CD8-positive, alpha-beta memory T cell (primary cell): ENCODE results near the gene MCU. TPM values are rescaled to one million over a fixed set of nuclear protein-coding genes. Genes with fewer than 3 reads are reported as not detected.
A peak's percentile ranks its signal among the peaks of the same experiment; 100 is the strongest.

ENCODE experiments used
- CTCF ChIA-PET: fragments of 350-600 bp; sonication (Branson Sonifier 250); formaldehyde crosslinking; loops from one replicate; lab custom pipeline; 2021; ENCODE audit warnings: antibody characterized with exemption; lab: Charles Lee
- POLR2A ChIA-PET: fragments of 350-600 bp; sonication (Branson Sonifier 250); formaldehyde crosslinking; loops from one replicate; lab custom pipeline; 2021; ENCODE audit warnings: antibody characterized with exemption; lab: Charles Lee
- DNase-seq, 5 donors: peaks; one replicate each; pipeline versions ENCODE4 v3.0.0 to v3.0.0-alpha.2; 2020 to 2022; ENCODE audit warnings: mixed read lengths in 1 of 5
- H3K27ac ChIP-seq: one replicate; pipeline ENCODE4 v1.7.0; 2013; ENCODE audit warnings: low read depth, mild to moderate bottlenecking, low read length, moderate library complexity
- H3K27me3 ChIP-seq: 2 replicates; pipeline ENCODE4 v1.7.0; 2013; ENCODE audit warnings: low read length, mild to moderate bottlenecking; ENCODE audit not compliant: insufficient read depth, poor library complexity, severe bottlenecking
- H3K36me3 ChIP-seq: 2 replicates; pipeline ENCODE4 v1.7.0; 2013; ENCODE audit warnings: mild to moderate bottlenecking, low read length, moderate library complexity; ENCODE audit not compliant: insufficient read depth
- H3K4me1 ChIP-seq: 2 replicates; pipeline ENCODE4 v1.7.0; 2013; ENCODE audit warnings: mild to moderate bottlenecking, low read length, moderate library complexity; ENCODE audit not compliant: insufficient read depth
- H3K4me3 ChIP-seq: 2 replicates; pipeline ENCODE4 v1.7.0; 2013; ENCODE audit warnings: mild to moderate bottlenecking, low read length
- H3K9me3 ChIP-seq: 2 replicates; pipeline ENCODE4 v1.7.0; 2013; ENCODE audit warnings: mild to moderate bottlenecking, low read length
- H3K27ac Mint-ChIP-seq, 8 donors: one replicate each; pipeline ENCODE4 v1.8.0; 2020 to 2021; ENCODE audit warnings: mixed read lengths in 8 of 8, mild to moderate bottlenecking in 6 of 8, inconsistent platforms in 3 of 8, moderate library complexity in 3 of 8
- H3K27me3 Mint-ChIP-seq, 2 donors: one replicate each; pipeline ENCODE4 v1.8.0; 2020 to 2021; ENCODE audit warnings: mixed read lengths in 2 of 2, mild to moderate bottlenecking in 1 of 2, moderate library complexity in 1 of 2
- H3K36me3 Mint-ChIP-seq, 3 donors: one replicate each; pipeline ENCODE4 v1.8.0; 2020 to 2021; ENCODE audit warnings: mixed read lengths in 3 of 3, inconsistent platforms in 1 of 3, mild to moderate bottlenecking in 1 of 3
- H3K4me1 Mint-ChIP-seq, 3 donors: one replicate each; pipeline ENCODE4 v1.8.0; 2020 to 2021; ENCODE audit warnings: mixed read lengths in 3 of 3, inconsistent platforms in 1 of 3, mild to moderate bottlenecking in 1 of 3
- H3K4me3 Mint-ChIP-seq, 7 donors: one replicate each; pipeline ENCODE4 v1.8.0; 2020 to 2021; ENCODE audit warnings: mixed read lengths in 7 of 7, mild to moderate bottlenecking in 6 of 7, moderate library complexity in 4 of 7, inconsistent platforms in 2 of 7
- H3K9me3 Mint-ChIP-seq, 5 donors: one replicate each; pipeline ENCODE4 v1.8.0; 2020 to 2022; ENCODE audit warnings: mixed read lengths in 5 of 5, mild to moderate bottlenecking in 3 of 5, moderate library complexity in 2 of 5, inconsistent platforms in 1 of 5
- polyA plus RNA-seq: library from polyadenylated mRNA; unstranded; fragments of 300-500 nt; fragmentation: Illumina TruSeq; gene quantifications from one replicate; pipeline ENCODE4 v1.2.3, GENCODE V29; 2021
- total RNA-seq, 2 experiments: library from RNA; stranded (reverse); gene quantifications; one replicate each; pipeline ENCODE4 v1.2.3, GENCODE V29; 2021

MCU gene
- total and polyA plus RNA-seq, 3 experiments from 2014 or later = 7.9 to 17.6 (median 14.9) TPM

GRCh38 chr10:72924351-72924750, 232.4 kb downstream of the MCU start:
- H3K36me3 Mint-ChIP-seq = peaks cover 4 to 20% (median 6%) of the 10 kb centered on the region in 3 donors
- peaks cover 13 to 40% of the 10 kb centered on the region in 2 donors for H3K27me3 Mint-ChIP-seq
- H3K36me3 ChIP-seq = no peaks in the 10 kb centered on the region
- POLR2A ChIA-PET = no interaction called here
- no peak overlapping the region for H3K27ac Mint-ChIP-seq
- no peaks in the 10 kb centered on the region for H3K4me1 Mint-ChIP-seq
- H3K27me3 ChIP-seq = no peaks in the 10 kb centered on the region
- no peaks in the 10 kb centered on the region for H3K9me3 ChIP-seq
- H3K9me3 Mint-ChIP-seq = peaks cover 12 to 23% (median 17%) of the 10 kb centered on the region in 5 donors
- CTCF ChIA-PET = no interaction called here
- H3K4me1 ChIP-seq = no peaks in the 10 kb centered on the region
- no peak for DNase-seq
- no peak overlapping the region for H3K4me3 ChIP-seq
- H3K27ac ChIP-seq = no peak overlapping the region
- H3K4me3 Mint-ChIP-seq = no peak overlapping the region

DNA sequence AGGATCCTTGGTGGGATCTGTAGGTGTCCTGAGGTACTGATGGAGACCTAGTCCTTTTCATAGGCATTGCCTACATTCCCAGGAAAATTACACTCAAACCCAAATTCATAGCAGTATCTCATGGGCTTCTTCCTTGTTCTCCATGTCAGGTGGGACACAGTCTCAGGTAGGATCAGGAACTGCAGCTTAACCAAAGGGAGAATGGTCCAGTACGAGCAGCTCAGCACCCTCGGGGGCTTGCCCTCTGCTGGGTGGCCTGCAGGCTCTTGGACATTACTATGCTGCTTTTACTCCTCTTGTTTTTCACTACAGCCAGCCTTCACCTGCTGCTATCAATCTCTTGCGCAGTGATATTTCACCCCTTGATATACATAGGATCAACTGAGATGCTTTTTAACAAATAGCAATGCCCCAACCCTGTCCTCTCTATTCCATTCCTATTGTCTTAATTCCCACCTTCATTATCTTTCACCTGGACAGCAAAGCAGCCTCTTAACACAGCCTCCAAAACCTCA, 234.1 kb downstream of the MCU start:
- Mint-ChIP-seq H3K27me3 (peaks cover 12 to 27% of the 10 kb centered on the region in 2 donors), H3K27ac (no peak overlapping the region), H3K4me3 (no peak overlapping the region), H3K36me3 (peaks cover 1 to 8% (median 6%) of the 10 kb centered on the region in 3 donors), H3K9me3 (peaks cover 0 to 15% (median 11%) of the 10 kb centered on the region in 5 donors), H3K4me1 (no peaks in the 10 kb centered on the region)
- POLR2A ChIA-PET = no interaction called here
- H3K4me1 ChIP-seq = no peaks in the 10 kb centered on the region
- no peaks in the 10 kb centered on the region for H3K36me3 ChIP-seq
- DNase-seq = no peak
- H3K27me3 ChIP-seq = no peaks in the 10 kb centered on the region
- no peak overlapping the region for H3K4me3 ChIP-seq
- H3K27ac ChIP-seq = no peak overlapping the region
- no peaks in the 10 kb centered on the region for H3K9me3 ChIP-seq
- CTCF ChIA-PET = no interaction called here

DNA sequence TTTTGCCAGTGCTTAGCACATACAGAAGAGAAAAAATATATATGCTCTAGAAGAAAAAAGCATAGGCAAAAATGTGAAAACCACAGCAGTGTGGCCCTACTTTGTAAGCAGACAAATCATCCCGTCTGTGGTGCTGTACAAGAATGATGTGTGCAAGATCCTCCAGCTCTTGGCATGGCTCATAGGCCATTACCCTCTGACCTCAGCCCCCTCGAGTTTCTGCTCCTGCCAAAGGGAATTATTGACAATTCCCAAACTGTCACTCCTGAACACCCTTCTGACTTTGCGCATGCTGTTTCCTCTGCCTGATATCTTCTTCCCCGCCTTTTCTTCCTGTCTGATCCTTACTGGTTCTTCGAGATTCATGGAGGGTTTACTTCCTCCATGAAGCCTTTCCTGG, 235.5 kb downstream of the MCU start:
- Histone ChIP-seq H3K27ac (no peak overlapping the region), H3K4me3 (no peak overlapping the region), H3K9me3 (no peaks in the 10 kb centered on the region), H3K4me1 (no peaks in the 10 kb centered on the region), H3K27me3 (no peaks in the 10 kb centered on the region), H3K36me3 (no peaks in the 10 kb centered on the region)
- Mint-ChIP-seq H3K36me3 (peaks cover 0 to 3% (median 1%) of the 10 kb centered on the region in 3 donors), H3K27me3 (peaks cover 3 to 20% of the 10 kb centered on the region in 2 donors), H3K4me1 (no peaks in the 10 kb centered on the region), H3K4me3 (no peak overlapping the region), H3K27ac (peak overlapping the region in 1 of 8 donors; percentile 84), H3K9me3 (peaks cover 0 to 2% (median under 1%) of the 10 kb centered on the region in 5 donors)
- CTCF ChIA-PET = no interaction called here
- DNase-seq = no peak
- POLR2A ChIA-PET = no interaction called here

GRCh38 chr10:72928798-72929197, 236.9 kb downstream of the MCU start:
- no peak for DNase-seq
- Mint-ChIP-seq H3K9me3 (no peaks in the 10 kb centered on the region), H3K27ac (no peak overlapping the region), H3K4me3 (no peak overlapping the region), H3K36me3 (peaks cover 0 to 3% (median 1%) of the 10 kb centered on the region in 3 donors), H3K27me3 (peaks cover 3 to 16% of the 10 kb centered on the region in 2 donors), H3K4me1 (no peaks in the 10 kb centered on the region)
- CTCF ChIA-PET = no interaction called here
- no peak overlapping the region for H3K4me3 ChIP-seq
- H3K4me1 ChIP-seq = no peaks in the 10 kb centered on the region
- no peaks in the 10 kb centered on the region for H3K27me3 ChIP-seq
- no peak overlapping the region for H3K27ac ChIP-seq
- no peaks in the 10 kb centered on the region for H3K9me3 ChIP-seq
- POLR2A ChIA-PET = no interaction called here
- no peaks in the 10 kb centered on the region for H3K36me3 ChIP-seq

DNA sequence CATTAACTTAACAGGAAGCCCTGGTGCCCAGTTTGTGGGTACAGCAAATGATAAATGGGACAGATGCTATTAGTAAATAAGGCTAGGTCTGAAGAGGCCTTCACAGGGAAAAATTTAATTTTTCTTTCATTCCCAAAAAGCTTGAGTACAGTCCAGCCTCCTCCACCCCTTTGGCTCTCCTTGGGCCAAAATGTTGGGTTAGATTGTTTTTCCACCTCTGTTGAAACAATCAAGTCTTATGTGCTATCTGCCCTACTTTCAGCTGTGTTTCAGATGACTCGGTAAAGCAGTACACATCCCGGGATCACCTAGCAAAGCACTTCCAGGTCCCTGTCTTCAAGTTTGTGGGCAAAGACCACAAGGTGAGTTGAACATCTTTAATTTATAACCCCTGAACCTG, 238.3 kb downstream of the MCU start:
- no peaks in the 10 kb centered on the region for H3K9me3 Mint-ChIP-seq

DNA sequence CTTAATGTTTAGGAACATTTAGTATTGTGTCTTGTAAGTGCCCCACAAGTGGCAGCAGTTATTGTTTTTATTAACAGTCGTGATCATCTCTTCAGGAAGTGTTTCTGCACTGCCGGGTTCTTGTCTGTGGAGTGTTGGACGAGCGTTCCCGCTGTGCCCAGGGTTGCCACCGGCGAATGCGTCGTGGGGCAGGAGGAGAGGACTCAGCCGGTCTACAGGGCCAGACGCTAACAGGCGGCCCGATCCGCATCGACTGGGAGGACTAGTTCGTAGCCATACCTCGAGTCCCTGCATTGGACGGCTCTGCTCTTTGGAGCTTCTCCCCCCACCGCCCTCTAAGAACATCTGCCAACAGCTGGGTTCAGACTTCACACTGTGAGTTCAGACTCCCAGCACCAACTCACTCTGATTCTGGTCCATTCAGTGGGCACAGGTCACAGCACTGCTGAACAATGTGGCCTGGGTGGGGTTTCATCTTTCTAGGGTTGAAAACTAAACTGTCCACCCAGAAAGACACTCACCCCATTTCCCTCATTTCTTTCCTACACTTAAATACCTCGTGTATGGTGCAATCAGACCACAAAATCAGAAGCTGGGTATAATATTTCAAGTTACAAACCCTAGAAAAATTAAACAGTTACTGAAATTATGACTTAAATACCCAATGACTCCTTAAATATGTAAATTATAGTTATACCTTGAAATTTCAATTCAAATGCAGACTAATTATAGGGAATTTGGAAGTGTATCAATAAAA, 240.5 kb downstream of the MCU start:
- Histone ChIP-seq H3K27ac (no peak overlapping the region), H3K27me3 (no peaks in the 10 kb centered on the region), H3K36me3 (no peaks in the 10 kb centered on the region), H3K4me3 (no peak overlapping the region), H3K9me3 (no peaks in the 10 kb centered on the region), H3K4me1 (no peaks in the 10 kb centered on the region)
- Mint-ChIP-seq H3K36me3 (no peaks in the 10 kb centered on the region), H3K4me3 (no peak overlapping the region), H3K27me3 (peaks cover 3 to 15% of the 10 kb centered on the region in 2 donors), H3K9me3 (no peaks in the 10 kb centered on the region), H3K4me1 (no peaks in the 10 kb centered on the region), H3K27ac (no peak overlapping the region)
- CTCF ChIA-PET = no interaction called here
- DNase-seq = no peak
- POLR2A ChIA-PET = no interaction called here

More for the DNA sequence above, 238.3 kb downstream of the MCU start:
- Mint-ChIP-seq H3K4me1 (no peaks in the 10 kb centered on the region), H3K4me3 (no peak overlapping the region), H3K27me3 (peaks cover 3 to 7% of the 10 kb centered on the region in 2 donors), H3K27ac (no peak overlapping the region), H3K36me3 (no peaks in the 10 kb centered on the region)
- ChIA-PET POLR2A (no interaction called here), CTCF (no interaction called here)
- Histone ChIP-seq H3K4me3 (no peak overlapping the region), H3K36me3 (no peaks in the 10 kb centered on the region), H3K9me3 (no peaks in the 10 kb centered on the region), H3K27me3 (no peaks in the 10 kb centered on the region), H3K27ac (no peak overlapping the region), H3K4me1 (no peaks in the 10 kb centered on the region)
- DNase-seq = no peak

GRCh38 chr10:72935361-72935760, 243.4 kb downstream of the MCU start:
- POLR2A ChIA-PET = no interaction called here
- Histone ChIP-seq H3K4me1 (no peaks in the 10 kb centered on the region), H3K27me3 (no peaks in the 10 kb centered on the region), H3K4me3 (no peak overlapping the region), H3K9me3 (no peaks in the 10 kb centered on the region), H3K36me3 (no peaks in the 10 kb centered on the region), H3K27ac (no peak overlapping the region)
- DNase-seq = no peak
- peaks cover under 1 to 15% of the 10 kb centered on the region in 2 donors for H3K27me3 Mint-ChIP-seq
- no peak overlapping the region for H3K27ac Mint-ChIP-seq
- H3K4me1 Mint-ChIP-seq = no peaks in the 10 kb centered on the region
- H3K36me3 Mint-ChIP-seq = no peaks in the 10 kb centered on the region
- no peak overlapping the region for H3K4me3 Mint-ChIP-seq
- no peaks in the 10 kb centered on the region for H3K9me3 Mint-ChIP-seq
- CTCF ChIA-PET = no interaction called here
